8988T (cell line): ENCODE data around the gene BARHL2.

Experiments used
- DNase-seq: peaks from one replicate; pipeline ENCODE4 v3.0.0; 2011

Gene BARHL2

DNA sequence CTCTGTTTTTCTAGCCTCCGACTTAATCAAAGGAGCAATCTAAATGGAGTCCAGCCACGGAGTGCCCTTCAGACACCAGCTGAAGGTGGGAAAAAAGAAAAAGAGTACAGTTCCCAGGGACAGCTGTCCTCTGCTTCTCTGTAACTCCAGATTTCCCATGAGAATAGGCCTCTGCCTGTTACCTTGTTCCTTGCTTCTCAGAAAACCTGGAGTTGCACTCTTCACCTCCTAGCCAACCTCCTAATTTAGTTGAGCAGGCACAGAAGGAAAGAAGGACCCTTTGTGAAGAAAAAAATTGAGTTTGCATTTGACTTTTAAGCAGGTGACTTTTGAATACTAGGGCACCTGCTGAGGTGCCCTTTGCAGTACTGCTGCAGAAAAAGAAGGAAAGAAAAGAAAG is 8.3 kb downstream of the BARHL2 start:
- no peak for DNase-seq

GRCh38 chr1:90708236-90708786 is 8.8 kb downstream of the BARHL2 start:
- DNase-seq: no peak

DNA sequence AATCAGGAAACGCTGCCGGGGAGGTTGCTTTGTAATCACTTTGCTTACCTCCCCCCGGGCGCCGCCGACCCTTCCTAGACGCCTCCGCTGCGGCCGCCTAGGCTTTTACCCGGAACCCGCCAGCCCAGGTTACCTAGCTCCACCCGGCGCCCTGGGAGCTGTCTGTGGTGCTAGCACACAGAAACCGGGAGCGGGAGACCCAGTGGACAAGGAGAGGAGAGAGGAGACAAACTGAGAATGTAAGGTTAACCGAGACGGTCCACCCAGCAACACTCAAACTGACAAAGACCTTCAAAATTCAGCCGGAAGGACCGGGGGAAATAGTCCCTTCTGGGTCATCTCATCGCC is 9.8 kb downstream of the BARHL2 start:
- no peak for DNase-seq

DNA sequence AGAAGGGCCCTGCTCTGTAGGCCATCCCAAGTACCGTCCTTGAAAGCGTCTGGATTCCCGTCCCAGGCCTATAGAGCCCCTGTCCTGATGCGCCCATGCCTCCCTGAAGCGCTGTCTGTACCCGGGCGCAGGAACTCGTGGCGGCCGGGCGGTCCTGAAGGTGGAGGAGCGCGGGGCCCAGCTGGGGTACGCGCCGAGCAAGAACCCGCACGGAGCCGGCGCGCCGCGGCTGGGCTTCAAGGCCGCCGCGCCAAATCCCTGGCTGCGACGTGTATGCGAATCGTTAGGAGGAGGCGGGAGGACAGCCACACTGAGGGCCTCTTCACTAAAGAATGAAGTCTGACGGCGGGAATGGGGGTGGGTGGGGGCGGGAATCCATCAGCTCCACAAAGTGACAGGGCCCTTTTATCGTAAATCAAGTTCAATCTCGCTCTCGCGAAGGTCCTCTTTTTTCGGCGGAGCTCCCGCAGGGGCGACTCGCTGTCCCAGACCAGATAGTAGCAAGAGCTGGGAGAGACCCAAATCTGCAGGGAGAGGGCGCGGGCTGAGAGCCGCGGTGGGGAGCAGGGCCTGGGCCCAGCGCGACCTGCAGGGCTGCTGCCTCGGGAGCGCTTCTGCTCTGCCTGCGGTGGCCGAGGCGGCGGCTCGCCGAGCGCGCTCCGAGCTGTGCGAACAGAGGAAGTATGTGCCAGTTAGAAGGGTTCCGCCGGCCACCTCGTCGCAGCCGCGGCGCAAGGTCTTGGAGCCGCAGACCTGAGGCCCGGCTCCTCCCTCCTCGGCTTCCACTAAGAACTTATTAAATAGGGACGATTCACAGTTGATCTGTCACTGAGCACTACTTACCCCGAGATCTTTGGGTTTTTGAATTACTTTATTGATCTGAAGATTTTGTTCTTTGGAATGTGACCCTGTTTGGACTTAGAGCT is 10.4 kb downstream of the BARHL2 start:
- no peak for DNase-seq

DNA sequence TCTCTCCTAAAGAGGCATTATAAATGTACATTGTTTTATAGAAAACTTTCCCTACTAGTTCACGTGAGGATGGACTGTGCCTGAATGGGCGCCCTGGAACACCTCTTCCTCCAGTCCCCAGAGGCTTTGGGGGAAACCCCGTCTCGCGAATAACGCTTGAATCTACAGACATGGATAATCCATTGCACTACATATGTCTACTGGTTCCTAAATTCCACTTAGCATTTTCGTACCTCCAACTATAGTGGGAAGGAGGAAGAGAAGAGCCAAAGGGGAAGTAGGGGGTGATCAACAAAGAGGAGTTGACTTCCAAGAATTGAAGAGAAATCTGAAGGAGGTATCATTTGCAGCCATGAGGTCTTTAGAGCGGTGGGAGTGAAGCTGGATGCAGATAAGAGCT is 11.1 kb downstream of the BARHL2 start:
- no peak for DNase-seq

GRCh38 chr1:90704817-90705216 is 12.3 kb downstream of the BARHL2 start:
- no peak for DNase-seq

GRCh38 chr1:90694846-90695245 is 22.3 kb downstream of the BARHL2 start:
- DNase-seq: no peak

- no peak for DNase-seq
Measured at GRCh38 chr1:90687747-90688146, 29.4 kb downstream of the BARHL2 start.

- no peak for DNase-seq
Measured at GRCh38 chr1:90675161-90675847, 41.8 kb downstream of the BARHL2 start.

GRCh38 chr1:90671741-90672140 is 45.4 kb downstream of the BARHL2 start:
- DNase-seq: no peak

- no peak for DNase-seq
Measured at GRCh38 chr1:90671251-90671650, 45.9 kb downstream of the BARHL2 start.
